MV-4-11 (cell line): ENCODE data around the gene EVPLL.
A peak's percentile ranks its signal among the peaks of the same experiment; 100 is the strongest.
"Not testable (repeated sequence)": the region's sequence is repeated elsewhere in the genome, so short reads cannot be mapped to it uniquely, and the experiment has no call there.

Source experiments
- DNase-seq: peaks from one replicate; lab custom pipeline; 2025; lab: John Stamatoyannopoulos, UW

The EVPLL gene

DNA sequence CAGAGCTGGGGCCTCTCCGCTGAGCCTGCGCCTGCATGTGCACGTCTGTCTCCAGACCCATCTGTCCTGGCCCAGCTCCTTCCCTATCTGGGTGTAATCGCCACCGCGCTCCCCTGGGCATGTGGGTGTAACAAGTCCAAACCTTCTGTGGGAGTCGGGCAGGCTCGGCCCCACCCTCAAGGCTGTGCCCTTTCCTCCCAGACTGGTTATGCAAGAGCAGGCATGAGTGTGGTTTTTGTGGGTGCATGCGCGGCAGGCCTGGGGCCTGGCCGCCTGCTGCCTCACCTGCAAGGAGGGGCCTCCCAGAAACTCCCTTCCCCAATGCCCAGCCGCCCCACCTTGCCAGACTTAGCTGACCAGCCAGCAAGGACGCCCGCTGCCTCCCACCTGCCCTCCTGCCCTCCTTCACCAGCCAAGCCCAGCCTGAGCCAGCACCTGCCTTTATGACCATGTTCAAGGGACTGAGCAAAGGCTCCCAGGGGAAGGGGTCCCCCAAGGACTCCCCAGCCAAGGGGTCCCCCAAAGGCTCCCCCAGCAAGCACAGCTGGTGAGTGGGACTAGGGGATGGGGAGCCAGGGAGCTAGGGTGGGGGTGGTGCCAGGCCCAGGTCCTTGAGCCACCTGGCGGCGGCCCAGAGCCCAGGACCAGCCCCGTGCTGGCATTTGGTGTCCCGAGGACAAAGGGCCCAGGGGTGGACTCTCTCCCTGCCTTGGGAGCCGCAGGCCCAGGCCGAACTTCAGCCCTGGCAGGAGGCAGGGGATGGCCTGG is at the start of gene EVPLL:
TSS of gene EVPLL (plus strand) at position 342 of the 768 bp plus-strand sequence. CDS start 3,160 bp downstream, outside the sequence.
- DNase-seq: peak; percentile 92

- DNase-seq: no peak
These were observed 48.9 kb upstream of the EVPLL start for GRCh38 chr17:18328643-18329204.

GRCh38 chr17:18331879-18332278 is 45.7 kb upstream of the EVPLL start:
- no peak for DNase-seq

DNA sequence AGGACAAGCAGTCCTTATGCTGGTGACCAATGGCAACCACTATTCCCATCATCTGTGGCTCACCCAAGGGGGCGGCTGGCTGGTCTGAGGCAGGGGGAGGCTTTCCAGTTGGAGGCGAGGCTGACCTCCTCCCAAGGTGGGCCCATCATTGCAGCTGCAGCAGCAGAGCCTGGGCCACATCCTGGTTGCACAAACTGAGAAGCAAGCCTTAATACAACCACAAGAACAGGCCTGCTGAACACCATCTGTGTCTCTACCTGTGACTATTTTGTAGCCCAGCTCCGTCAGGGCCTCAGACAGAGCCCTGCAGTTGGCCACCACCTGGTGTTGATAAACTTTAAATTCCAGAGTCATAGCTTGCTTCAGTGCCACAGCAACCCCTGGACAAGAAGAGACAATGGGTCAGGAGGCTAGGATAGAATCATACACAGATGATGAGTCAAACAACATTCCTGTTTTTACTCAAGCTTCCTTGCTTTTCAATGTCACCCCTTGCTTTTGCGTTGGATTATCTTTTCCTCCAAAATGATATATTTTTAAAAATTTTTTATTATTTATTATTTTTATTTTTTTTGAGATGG is 44.6 kb upstream of the EVPLL start:
- no peak for DNase-seq

GRCh38 chr17:18338158-18338557 is 39.4 kb upstream of the EVPLL start:
- DNase-seq: not testable (repeated sequence)

DNA sequence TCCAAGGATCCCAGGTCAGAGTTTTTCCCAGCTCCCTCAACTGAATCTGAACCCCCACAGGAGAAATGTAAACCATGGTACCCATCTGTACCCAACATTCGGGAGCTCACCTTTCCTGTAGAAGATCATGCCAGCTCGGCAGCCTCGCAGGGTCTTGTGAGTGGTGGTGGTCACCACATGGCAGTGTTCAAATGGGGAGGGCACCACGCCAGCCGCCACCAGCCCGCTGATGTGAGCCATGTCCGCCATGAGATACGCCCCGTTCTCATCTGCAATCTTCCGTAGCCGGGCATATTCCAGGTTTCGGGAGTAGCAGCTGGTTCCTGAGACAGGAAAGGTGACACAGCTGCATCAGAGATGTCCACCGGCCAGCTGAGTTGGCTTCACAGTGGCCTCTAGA is 37.6 kb upstream of the EVPLL start:
- DNase-seq: no peak

GRCh38 chr17:18344021-18344420 is 33.6 kb upstream of the EVPLL start:
- DNase-seq: no peak

DNA sequence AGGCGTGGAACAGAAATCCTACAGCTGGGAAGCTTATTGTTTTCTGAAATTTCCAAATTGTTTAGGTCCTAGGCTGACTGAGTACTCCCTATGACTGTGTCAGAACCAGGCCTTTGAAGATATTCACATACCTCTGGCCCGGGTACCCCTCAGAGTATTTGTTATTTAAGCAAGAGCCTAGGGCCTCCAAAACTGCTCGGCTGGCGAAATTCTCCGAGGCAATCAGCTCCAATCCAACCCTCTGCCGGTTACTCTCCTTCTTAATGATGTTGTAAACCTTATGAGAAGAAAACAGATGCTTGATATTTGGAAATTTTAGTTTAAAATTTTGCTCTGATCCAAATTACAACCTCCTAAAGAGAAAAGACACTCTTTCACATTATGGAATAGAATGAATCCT is 24.0 kb upstream of the EVPLL start:
- DNase-seq: no peak

- peak; percentile 58 for DNase-seq
These were observed 21.0 kb upstream of the EVPLL start for GRCh38 chr17:18356624-18357023.

DNA sequence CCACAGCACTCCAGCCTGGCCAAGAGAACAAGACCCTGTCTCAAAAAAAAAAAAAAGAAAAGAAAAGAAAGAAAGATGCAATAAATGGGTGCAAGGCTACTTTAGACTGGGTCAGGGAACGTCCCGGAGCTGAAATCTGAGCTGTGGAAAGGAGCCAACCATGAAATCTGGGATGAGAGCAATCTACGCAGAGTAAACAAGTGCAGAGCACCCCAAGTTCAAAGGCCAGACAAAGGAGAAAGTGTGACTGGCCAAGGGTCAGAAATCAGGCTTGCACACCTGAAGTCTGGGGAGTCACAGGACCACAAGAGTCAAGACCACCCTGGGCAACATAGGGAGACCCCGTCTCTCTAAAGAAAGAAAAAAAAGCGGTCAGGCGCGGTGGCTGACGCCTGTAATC is 17.1 kb upstream of the EVPLL start:
- no peak for DNase-seq

DNA sequence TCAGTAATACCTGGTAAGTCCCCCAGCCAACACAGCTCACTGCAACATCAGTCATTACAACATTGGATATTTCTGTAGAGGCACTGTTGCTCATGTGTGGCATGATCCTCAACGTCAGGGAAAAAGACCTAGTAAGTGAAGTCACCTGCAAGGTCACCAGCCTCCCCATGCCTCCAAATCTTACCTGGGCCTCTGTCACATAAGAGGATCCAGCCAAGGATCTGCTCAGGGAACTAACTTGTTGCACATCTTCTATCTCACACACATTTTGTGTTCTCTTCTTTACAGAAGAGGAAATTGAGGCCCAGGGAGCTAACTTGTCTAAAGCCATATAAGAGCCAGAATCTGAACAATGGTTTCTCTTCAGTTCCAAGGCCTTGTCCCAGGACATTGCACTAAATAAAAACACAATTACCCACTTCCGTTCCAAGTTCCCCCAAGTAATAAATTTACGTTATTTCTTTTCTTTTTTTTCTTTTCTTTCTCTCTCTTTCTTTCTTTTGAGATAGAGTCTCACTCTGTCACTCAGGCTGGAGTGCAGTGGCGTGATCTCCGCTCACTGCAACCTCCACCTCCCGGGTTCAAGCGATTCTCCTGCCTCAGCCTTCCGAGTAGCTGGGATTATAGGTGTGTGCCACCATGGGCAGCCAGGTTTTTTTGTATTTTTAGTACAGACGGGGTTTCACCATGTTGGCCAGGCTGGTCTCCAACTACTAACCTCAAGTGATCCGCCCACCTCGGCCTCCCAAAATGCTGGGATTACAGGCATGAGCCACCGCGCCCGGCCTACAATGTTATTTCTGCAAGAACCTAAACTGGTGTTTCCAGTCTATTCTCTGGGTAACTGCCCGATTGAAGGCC is 15.5 kb upstream of the EVPLL start:
- no peak for DNase-seq

DNA sequence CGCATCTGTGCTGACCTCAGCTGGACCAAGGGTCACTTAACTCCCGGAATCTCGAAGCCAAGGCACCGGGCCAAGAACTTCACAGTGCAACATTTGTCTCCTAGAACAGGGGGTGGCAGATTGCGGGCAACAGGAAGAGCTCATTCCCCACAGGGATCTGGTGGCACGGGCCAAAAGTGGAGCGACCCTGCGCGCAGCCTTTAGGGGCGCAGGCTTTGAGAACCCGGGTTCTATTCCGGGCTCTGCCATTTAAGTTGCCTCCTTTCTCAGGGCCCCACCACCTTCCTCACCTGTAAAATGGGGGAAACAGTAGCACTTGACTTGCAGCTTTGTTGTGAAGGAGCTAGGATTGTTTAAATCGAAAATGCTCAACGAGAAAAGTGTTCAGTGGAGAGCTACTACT is 14.9 kb upstream of the EVPLL start:
- no peak for DNase-seq

GRCh38 chr17:18363101-18364049 is 14.2 kb upstream of the EVPLL start, which contains the start of gene SHMT1:
TSS of gene SHMT1 (minus strand) at chr17:18363550. CDS start at chr17:18355981, 7,569 bp downstream.
- DNase-seq: peak; percentile 83

- no peak for DNase-seq
These were observed 13.4 kb upstream of the EVPLL start for GRCh38 chr17:18364166-18364565.

- DNase-seq: no peak
These were observed 8.6 kb upstream of the EVPLL start for GRCh38 chr17:18368946-18369345.

GRCh38 chr17:18370761-18371160 is 6.8 kb upstream of the EVPLL start:
- no peak for DNase-seq

DNA sequence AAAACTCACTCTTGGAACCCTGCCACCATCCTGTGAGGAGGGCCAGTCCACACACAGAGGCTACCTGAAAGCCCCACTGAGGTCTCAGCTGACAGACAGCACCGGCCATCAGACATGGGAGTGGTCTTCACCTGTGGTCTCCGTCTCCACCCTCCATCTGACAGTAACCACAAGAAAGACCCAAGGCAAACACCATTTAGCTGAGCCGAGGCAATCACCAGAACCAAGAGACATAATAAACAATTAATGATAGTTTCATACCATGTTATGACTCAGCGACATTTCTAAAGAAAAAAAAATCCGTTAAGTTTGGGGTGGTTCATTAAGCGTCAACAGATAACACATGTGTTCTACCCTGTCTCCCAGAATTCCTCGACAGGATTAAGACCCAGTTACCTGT is 6.1 kb upstream of the EVPLL start:
- DNase-seq: no peak

GRCh38 chr17:18373181-18373580 is 4.4 kb upstream of the EVPLL start:
- not testable (repeated sequence) for DNase-seq

GRCh38 chr17:18374216-18374615 is 3.4 kb upstream of the EVPLL start:
- DNase-seq: no peak

DNA sequence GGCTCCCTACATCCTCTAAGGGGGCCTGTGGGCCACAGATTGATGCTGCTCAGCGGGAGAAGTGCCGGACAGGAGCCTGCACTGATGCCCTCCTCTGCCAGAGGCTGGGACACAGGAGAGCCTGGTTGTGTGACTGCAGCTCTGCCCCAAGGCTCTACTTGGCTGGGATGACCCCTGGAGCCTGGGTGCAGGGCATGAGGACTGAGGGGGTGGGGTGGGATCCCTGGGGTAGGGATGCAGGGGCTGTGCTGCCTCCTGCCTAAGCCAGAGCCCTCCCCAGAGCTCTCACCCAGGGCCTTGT is 577 bp downstream of the EVPLL start:
- DNase-seq: no peak

DNA sequence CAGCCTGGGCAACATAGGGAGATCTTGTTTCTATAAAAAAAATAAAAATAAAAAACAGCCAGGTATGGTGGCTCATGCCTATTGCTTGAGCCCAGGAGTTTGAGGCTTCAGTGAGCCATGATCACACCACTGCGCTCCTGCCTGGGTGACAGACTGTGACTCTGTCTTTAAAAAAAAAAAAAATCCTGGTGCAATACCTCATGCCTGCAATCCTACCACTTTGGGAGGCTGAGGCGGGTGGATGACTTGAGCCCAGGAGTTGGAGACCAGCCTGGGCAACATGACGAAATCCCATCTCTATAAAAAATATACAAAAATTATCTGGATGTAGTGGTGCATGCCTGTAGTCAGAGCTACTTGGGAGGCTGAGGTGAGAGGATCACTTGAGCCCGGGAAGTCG is 1.0 kb downstream of the EVPLL start:
- DNase-seq: not testable (repeated sequence)
